HepG2 (cell line): Measurements from ENCODE around the gene IQCK. TPM values are rescaled to one million over a fixed set of nuclear protein-coding genes. Genes with fewer than 3 reads are reported as not detected.

Experiments
- ATF7 ChIP-seq, 2 experiments: fragments of 450-650 bp in 1 of 2; sonication (generic) in 1 of 2; formaldehyde crosslinking in 1 of 2; IDR thresholded peaks; 2 replicates each; pipeline versions ENCODE4 v1.4.0 to v1.6.1; 2016 to 2020; ENCODE audit warnings: antibody characterized with exemption in 1 of 2, mild to moderate bottlenecking in 1 of 2, missing genetic modification reagents in 1 of 2
- IKZF1 ChIP-seq: fragments of 450-650 bp; IDR thresholded peaks from 2 replicates; pipeline ENCODE4 v1.7.1; 2016
- KLF12 ChIP-seq: sonication (generic); formaldehyde crosslinking; IDR thresholded peaks from 2 replicates; pipeline ENCODE4 v1.4.0; 2020; ENCODE audit warnings: missing genetic modification reagents, borderline replicate concordance
- MEIS1 ChIP-seq: sonication (generic); formaldehyde crosslinking; IDR thresholded peaks from 2 replicates; pipeline ENCODE4 v1.9.0; 2021; ENCODE audit warnings: mild to moderate bottlenecking, missing genetic modification reagents, moderate library complexity, borderline replicate concordance
- SAFB2 ChIP-seq: sonication (generic); formaldehyde crosslinking; IDR thresholded peaks from 2 replicates; pipeline ENCODE4 v1.5.1; 2020; ENCODE audit warnings: missing genetic modification reagents, low read depth, mild to moderate bottlenecking, borderline replicate concordance
- XRCC5 ChIP-seq: fragments of 200-400 bp; formaldehyde crosslinking; optimal IDR thresholded peaks from 2 replicates; pipeline ENCODE3; 2017; ENCODE audit warnings: mild to moderate bottlenecking, low read length
- YEATS4 ChIP-seq: sonication (generic); formaldehyde crosslinking; IDR thresholded peaks from 2 replicates; pipeline ENCODE4 v1.4.0; 2020; ENCODE audit warnings: missing genetic modification reagents, borderline replicate concordance
- ZBTB7A ChIP-seq: sonication (generic); formaldehyde crosslinking; IDR thresholded peaks from 2 replicates; pipeline ENCODE4 v1.8.0; 2022; ENCODE audit warnings: mild to moderate bottlenecking, missing genetic modification reagents
- ZNF282 ChIP-seq: fragments of 450-650 bp; IDR thresholded peaks from 2 replicates; pipeline ENCODE4 v1.6.1; 2018; ENCODE audit not compliant: partially characterized antibody
- ZNF317 ChIP-seq: sonication (generic); formaldehyde crosslinking; IDR thresholded peaks from 2 replicates; pipeline ENCODE4 v1.5.0; 2020; ENCODE audit warnings: mild to moderate bottlenecking, missing genetic modification reagents
- ZNF772 ChIP-seq: sonication (generic); formaldehyde crosslinking; IDR thresholded peaks from 2 replicates; pipeline ENCODE4 v1.5.0; 2020; ENCODE audit warnings: mild to moderate bottlenecking, missing genetic modification reagents
- ZNF777 ChIP-seq: sonication (generic); formaldehyde crosslinking; IDR thresholded peaks from 2 replicates; pipeline ENCODE4 v1.4.0; 2020; ENCODE audit warnings: missing genetic modification reagents
- polyA plus RNA-seq, 8 experiments: library from polyadenylated mRNA; depleted of rRNA in 3 of 8; stranded (reverse) in 7 of 8; unstranded in 1 of 8; fragments of >200 nt; fragmentation: Illumina TruSeq in 4 of 8; extraction: Trizol in 4 of 8; gene quantifications; 2 replicates each; pipeline versions ENCODE4 v1.2.1 to v1.2.3, GENCODE V29; 2011 to 2016; ENCODE audit warnings: low read depth in 4 of 8, missing spikeins in 1 of 8, mixed read lengths in 1 of 8; ENCODE audit not compliant: insufficient read depth in 1 of 8
- total RNA-seq, 5 experiments: library from RNA; depleted of rRNA; stranded (reverse); fragments of >200 nt; fragmentation: Illumina TruSeq; extraction: Trizol; gene quantifications; 2 replicates each; pipeline ENCODE4 v1.2.3, GENCODE V29; 2016; ENCODE audit warnings: low read depth in 1 of 5
- TF ChIP-seq, protein P1 (sequence below): sonication (generic); formaldehyde crosslinking; IDR thresholded peaks from 2 replicates; pipeline ENCODE4 v1.5.1; 2020; ENCODE audit warnings: mild to moderate bottlenecking, missing genetic modification reagents, moderate library complexity
- TF ChIP-seq, protein P2 (sequence below): sonication (generic); formaldehyde crosslinking; IDR thresholded peaks from 2 replicates; pipeline ENCODE4 v1.4.0; 2020; ENCODE audit warnings: mild to moderate bottlenecking, missing genetic modification reagents
- TF ChIP-seq, protein P3 (sequence below): sonication (generic); formaldehyde crosslinking; IDR thresholded peaks from 2 replicates; pipeline ENCODE4 v1.9.0; 2021; ENCODE audit warnings: missing genetic modification reagents, mild to moderate bottlenecking, borderline replicate concordance
- TF ChIP-seq, protein P4 (sequence below): sonication (generic); formaldehyde crosslinking; IDR thresholded peaks from 2 replicates; pipeline ENCODE4 v1.5.1; 2020; ENCODE audit warnings: mild to moderate bottlenecking, missing genetic modification reagents, moderate library complexity

IQCK gene
- total and polyA plus RNA-seq, 2 of the 13 experiments (the other 11 are each of a cell fraction or from before 2014, with no cell fraction given) = 5.1 to 7.3 TPM

DNA sequence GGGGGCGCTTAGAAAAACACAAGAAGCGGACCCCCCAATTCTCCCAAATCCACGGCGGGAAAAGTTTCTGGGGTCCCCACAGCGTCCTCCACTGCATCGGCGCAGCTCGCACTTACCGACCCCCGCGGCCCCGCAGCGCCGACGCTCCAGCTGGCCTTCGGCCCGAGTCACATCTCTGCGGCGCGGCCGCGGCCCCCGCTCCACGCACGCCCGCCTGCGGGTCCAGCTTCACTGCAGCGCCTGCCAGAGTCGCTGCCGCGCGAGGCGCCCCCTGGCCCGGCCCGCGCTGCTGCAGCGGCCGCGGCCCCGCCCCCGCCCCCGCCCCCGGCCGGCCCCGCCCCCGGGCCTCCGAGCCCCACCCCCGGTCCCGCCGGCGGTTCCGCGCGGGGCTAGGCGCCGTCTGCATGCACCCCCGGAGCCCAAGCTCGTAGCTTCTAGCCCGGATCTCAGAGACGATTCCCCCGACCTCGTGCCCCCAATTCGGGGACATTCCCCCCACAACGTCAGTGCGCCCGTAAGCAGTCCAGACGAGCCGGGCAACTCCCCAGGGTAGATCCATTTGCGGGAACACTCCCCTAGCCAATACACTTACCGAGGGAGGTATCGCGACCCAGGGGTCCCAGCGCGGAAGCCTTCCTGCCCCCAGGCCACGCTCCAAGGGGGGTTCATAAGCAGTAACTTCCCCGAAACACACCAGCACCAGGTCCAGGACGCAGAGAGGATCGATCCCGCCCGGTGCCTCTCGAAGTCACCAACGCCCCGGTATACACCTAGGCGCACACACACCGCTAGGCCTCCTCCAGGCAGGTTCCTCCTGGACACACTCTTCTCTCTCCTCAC, 166.8 kb downstream of the IQCK start, which contains the start of gene GPRC5B (continued):
- TF ChIP-seq, protein P1, sequence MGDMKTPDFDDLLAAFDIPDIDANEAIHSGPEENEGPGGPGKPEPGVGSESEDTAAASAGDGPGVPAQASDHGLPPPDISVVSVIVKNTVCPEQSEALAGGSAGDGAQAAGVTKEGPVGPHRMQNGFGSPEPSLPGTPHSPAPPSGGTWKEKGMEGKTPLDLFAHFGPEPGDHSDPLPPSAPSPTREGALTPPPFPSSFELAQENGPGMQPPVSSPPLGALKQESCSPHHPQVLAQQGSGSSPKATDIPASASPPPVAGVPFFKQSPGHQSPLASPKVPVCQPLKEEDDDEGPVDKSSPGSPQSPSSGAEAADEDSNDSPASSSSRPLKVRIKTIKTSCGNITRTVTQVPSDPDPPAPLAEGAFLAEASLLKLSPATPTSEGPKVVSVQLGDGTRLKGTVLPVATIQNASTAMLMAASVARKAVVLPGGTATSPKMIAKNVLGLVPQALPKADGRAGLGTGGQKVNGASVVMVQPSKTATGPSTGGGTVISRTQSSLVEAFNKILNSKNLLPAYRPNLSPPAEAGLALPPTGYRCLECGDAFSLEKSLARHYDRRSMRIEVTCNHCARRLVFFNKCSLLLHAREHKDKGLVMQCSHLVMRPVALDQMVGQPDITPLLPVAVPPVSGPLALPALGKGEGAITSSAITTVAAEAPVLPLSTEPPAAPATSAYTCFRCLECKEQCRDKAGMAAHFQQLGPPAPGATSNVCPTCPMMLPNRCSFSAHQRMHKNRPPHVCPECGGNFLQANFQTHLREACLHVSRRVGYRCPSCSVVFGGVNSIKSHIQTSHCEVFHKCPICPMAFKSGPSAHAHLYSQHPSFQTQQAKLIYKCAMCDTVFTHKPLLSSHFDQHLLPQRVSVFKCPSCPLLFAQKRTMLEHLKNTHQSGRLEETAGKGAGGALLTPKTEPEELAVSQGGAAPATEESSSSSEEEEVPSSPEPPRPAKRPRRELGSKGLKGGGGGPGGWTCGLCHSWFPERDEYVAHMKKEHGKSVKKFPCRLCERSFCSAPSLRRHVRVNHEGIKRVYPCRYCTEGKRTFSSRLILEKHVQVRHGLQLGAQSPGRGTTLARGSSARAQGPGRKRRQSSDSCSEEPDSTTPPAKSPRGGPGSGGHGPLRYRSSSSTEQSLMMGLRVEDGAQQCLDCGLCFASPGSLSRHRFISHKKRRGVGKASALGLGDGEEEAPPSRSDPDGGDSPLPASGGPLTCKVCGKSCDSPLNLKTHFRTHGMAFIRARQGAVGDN = peak; percentile 33
- TF ChIP-seq ZNF282 (no peak), XRCC5 (peak; percentile 8), ZNF317 (CRISPR knock-in tag) (no peak), ZNF772 (CRISPR knock-in tag) (no peak), YEATS4 (CRISPR knock-in tag) (peak; percentile 52; the same call in 1 of the 2 replicates), KLF12 (0 out of 2 replicates have a peak, but pooled peaks have one; percentile 59), MEIS1 (CRISPR knock-in tag) (0 out of 2 replicates have a peak, but pooled peaks have one; percentile 38), ZBTB7A (CRISPR knock-in tag) (0 out of 2 replicates have a peak, but pooled peaks have one; percentile 34), ATF7 (IDR thresholded peaks at IDR 0.05) (no peak), ATF7 (CRISPR knock-in tag; IDR thresholded peaks at IDR 0.05) (0 out of 2 replicates have a peak, but pooled peaks have one; percentile 44), IKZF1 (no peak), ZNF777 (CRISPR knock-in tag) (peak; percentile 29; the same call in 1 of the 2 replicates), SAFB2 (CRISPR knock-in tag) (0 out of 2 replicates have a peak, but pooled peaks have one; percentile 70)
- TF ChIP-seq, protein P2, sequence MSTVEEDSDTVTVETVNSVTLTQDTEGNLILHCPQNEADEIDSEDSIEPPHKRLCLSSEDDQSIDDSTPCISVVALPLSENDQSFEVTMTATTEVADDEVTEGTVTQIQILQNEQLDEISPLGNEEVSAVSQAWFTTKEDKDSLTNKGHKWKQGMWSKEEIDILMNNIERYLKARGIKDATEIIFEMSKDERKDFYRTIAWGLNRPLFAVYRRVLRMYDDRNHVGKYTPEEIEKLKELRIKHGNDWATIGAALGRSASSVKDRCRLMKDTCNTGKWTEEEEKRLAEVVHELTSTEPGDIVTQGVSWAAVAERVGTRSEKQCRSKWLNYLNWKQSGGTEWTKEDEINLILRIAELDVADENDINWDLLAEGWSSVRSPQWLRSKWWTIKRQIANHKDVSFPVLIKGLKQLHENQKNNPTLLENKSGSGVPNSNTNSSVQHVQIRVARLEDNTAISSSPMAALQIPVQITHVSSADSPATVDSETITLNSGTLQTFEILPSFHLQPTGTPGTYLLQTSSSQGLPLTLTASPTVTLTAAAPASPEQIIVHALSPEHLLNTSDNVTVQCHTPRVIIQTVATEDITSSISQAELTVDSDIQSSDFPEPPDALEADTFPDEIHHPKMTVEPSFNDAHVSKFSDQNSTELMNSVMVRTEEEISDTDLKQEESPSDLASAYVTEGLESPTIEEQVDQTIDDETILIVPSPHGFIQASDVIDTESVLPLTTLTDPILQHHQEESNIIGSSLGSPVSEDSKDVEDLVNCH (CRISPR knock-in tag) = no peak
- TF ChIP-seq, protein P3, sequence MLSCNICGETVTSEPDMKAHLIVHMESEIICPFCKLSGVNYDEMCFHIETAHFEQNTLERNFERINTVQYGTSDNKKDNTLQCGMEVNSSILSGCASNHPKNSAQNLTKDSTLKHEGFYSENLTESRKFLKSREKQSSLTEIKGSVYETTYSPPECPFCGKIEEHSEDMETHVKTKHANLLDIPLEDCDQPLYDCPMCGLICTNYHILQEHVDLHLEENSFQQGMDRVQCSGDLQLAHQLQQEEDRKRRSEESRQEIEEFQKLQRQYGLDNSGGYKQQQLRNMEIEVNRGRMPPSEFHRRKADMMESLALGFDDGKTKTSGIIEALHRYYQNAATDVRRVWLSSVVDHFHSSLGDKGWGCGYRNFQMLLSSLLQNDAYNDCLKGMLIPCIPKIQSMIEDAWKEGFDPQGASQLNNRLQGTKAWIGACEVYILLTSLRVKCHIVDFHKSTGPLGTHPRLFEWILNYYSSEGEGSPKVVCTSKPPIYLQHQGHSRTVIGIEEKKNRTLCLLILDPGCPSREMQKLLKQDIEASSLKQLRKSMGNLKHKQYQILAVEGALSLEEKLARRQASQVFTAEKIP (CRISPR knock-in tag) = no peak
- TF ChIP-seq, protein P4, sequence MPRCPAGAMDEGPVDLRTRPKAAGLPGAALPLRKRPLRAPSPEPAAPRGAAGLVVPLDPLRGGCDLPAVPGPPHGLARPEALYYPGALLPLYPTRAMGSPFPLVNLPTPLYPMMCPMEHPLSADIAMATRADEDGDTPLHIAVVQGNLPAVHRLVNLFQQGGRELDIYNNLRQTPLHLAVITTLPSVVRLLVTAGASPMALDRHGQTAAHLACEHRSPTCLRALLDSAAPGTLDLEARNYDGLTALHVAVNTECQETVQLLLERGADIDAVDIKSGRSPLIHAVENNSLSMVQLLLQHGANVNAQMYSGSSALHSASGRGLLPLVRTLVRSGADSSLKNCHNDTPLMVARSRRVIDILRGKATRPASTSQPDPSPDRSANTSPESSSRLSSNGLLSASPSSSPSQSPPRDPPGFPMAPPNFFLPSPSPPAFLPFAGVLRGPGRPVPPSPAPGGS (CRISPR knock-in tag) = 0 out of 2 replicates have a peak, but pooled peaks have one; percentile 7
